Ovary (tissue), 9 donors: ENCODE measurements around the gene CRYBG1. TPM values are rescaled to one million over a fixed set of nuclear protein-coding genes. Genes with fewer than 3 reads are reported as not detected.

Source experiments
- DNase-seq, 5 donors: peaks; one replicate each; pipeline ENCODE4 v3.0.0-alpha.2; 2019 to 2020
- H3K27ac ChIP-seq, 2 donors: fragments of 200-600 bp; one replicate each; pipeline versions ENCODE4 v1.5.1 to v1.8.0; 2019 to 2022
- H3K27me3 ChIP-seq: fragments of 200-600 bp; one replicate; pipeline ENCODE4 v1.8.0; 2022
- H3K36me3 ChIP-seq: fragments of 200-600 bp; sonication (generic); one replicate; pipeline ENCODE4 v1.5.1; 2019
- H3K4me1 ChIP-seq: one replicate; pipeline ENCODE4 v1.8.1; 2013; ENCODE audit warnings: mild to moderate bottlenecking, moderate library complexity; ENCODE audit not compliant: insufficient read depth
- H3K4me3 ChIP-seq: fragments of 200-600 bp; sonication (generic); one replicate; pipeline ENCODE4 v1.5.1; 2017
- H3K9me3 ChIP-seq, 2 donors: fragments of 200-600 bp in 1 of 2; sonication (generic) in 1 of 2; one replicate each; pipeline versions ENCODE4 v1.5.1 to v1.8.1; 2013 to 2019; ENCODE audit warnings: mild to moderate bottlenecking in 1 of 2, moderate library complexity in 1 of 2
- CTCF ChIP-seq, 3 donors: fragments of 450-650 bp in 2 of 3; fragments of 200-600 bp in 1 of 3; IDR thresholded peaks; one replicate each; pipeline versions ENCODE4 v1.5.1 to v1.8.0; 2016 to 2022; ENCODE audit warnings: antibody characterized with exemption in 3 of 3, mild to moderate bottlenecking in 1 of 3
- EP300 ChIP-seq: sonication (generic); formaldehyde crosslinking; IDR thresholded peaks from one replicate; pipeline ENCODE4 v1.6.1; 2017; ENCODE audit warnings: antibody characterized with exemption
- POLR2A ChIP-seq: fragments of 450-650 bp; IDR thresholded peaks from one replicate; pipeline ENCODE4 v1.6.1; 2017; ENCODE audit warnings: antibody characterized with exemption, mild to moderate bottlenecking, moderate library complexity
- WGBS, 3 donors: extraction: QIAGEN DNeasy Blood & Tissue Kit in 1 of 3; methylation state at CpG; one replicate each; pipeline versions ENCODE4 v1.1.5 to v1.1.7; 2013 to 2017; 5-methylcytosine and 5-hydroxymethylcytosine counted together
- intact Hi-C, 4 donors: fragments of 100-400 bp; cut with DNase I; formaldehyde crosslinking; loops; one replicate each; pipeline versions ENCODE4 v1.11.0 to v1.15.1; 2022 to 2023
- polyA plus RNA-seq, 2 donors: library from polyadenylated mRNA; stranded (reverse); fragments of 200-250 nt in 1 of 2; fragments of 350-450 nt in 1 of 2; fragmentation: Illumina TruSeq in 1 of 2; extraction: RNeasy Lipid Tissue Mini Kit (QIAGEN cat#74804) in 1 of 2; gene quantifications; one replicate each; pipeline ENCODE4 v1.2.3, GENCODE V29; 2013 to 2014
- total RNA-seq, 7 donors: library from RNA; depleted of rRNA in 2 of 7; stranded (reverse); fragments of >200 nt in 2 of 7; fragmentation: NEBNext Ultra II Directional in 3 of 7; extraction: Animal tissue kit (Norgen Biotek cat#: 25700) in 3 of 7; gene quantifications; one replicate each; pipeline versions ENCODE4 v1.1.0 to v1.2.4, GENCODE V29; 2016 to 2023
- donor health status: DM: no; HTN: no; CAD: no; lungs with moderate emphysema.
- donor health status: DM: no; HTN: no; CAD: no.
- donor health status: Bipolar disorder and iron deficiency.
- donor health status: DM: yes; HTN: yes; CAD: no.
- donor health status: DM: no; HTN: no; CAD: no.
- donor health status: DM: yes; HTN: yes; CAD: no.

The CRYBG1 gene
- total and polyA plus RNA-seq, 9 donors = 1.5 to 7.4 (median 3.8) TPM

GRCh38 chr6:106369739-106370138 lies 9.2 kb downstream of the CRYBG1 start:
- no peak for DNase-seq
- Histone ChIP-seq H3K36me3 (no peaks in the 10 kb centered on the region), H3K27ac (no peak overlapping the region), H3K9me3 (no peaks in the 10 kb centered on the region), H3K4me1 (no peaks in the 10 kb centered on the region), H3K4me3 (no peak overlapping the region), H3K27me3 (no peaks in the 10 kb centered on the region)
- 63 to 78% (median 72%) methylated on average over 2 of the region's 2 CpGs for WGBS, 3 donors
- intact Hi-C loops = no loop called here
- no peak for TF ChIP-seq EP300
- no peak for TF ChIP-seq POLR2A
- no peak for TF ChIP-seq CTCF (IDR thresholded peaks at IDR 0.05)

GRCh38 chr6:106370639-106371038 lies 10.1 kb downstream of the CRYBG1 start:
- no peak for TF ChIP-seq EP300
- no peak for TF ChIP-seq POLR2A
- no peak for TF ChIP-seq CTCF (IDR thresholded peaks at IDR 0.05)

GRCh38 chr6:106372838-106373501 lies 12.5 kb downstream of the CRYBG1 start:
- Histone ChIP-seq H3K4me3 (no peak overlapping the region), H3K4me1 (no peaks in the 10 kb centered on the region), H3K36me3 (no peaks in the 10 kb centered on the region), H3K27ac (no peak overlapping the region), H3K27me3 (no peaks in the 10 kb centered on the region), H3K9me3 (no peaks in the 10 kb centered on the region)
- no peak for DNase-seq
- WGBS, 3 donors = 74 to 84% (median 78%) methylated on average over 4 of the region's 4 CpGs
- TF ChIP-seq CTCF (IDR thresholded peaks at IDR 0.05) = no peak
- intact Hi-C loops = no loop called here

More at GRCh38 chr6:106370639-106371038, 10.1 kb downstream of the CRYBG1 start:
- Histone ChIP-seq H3K4me1 (no peaks in the 10 kb centered on the region), H3K9me3 (no peaks in the 10 kb centered on the region), H3K27ac (no peak overlapping the region), H3K4me3 (no peak overlapping the region), H3K36me3 (no peaks in the 10 kb centered on the region), H3K27me3 (no peaks in the 10 kb centered on the region)
- intact Hi-C loops = no loop called here
- 69 to 71% (median 70%) methylated on average over 1 of the region's 1 CpG for WGBS, 3 donors
- DNase-seq = no peak

- no peak overlapping the region for H3K27ac ChIP-seq
- no peaks in the 10 kb centered on the region for H3K36me3 ChIP-seq
- no peak overlapping the region for H3K4me3 ChIP-seq
- no peak for DNase-seq
- WGBS, 3 donors = 92 to 100% (median 93%) methylated on average over 1 of the region's 1 CpG
- H3K4me1 ChIP-seq = no peaks in the 10 kb centered on the region
- intact Hi-C loops = no loop called here
- H3K27me3 ChIP-seq = no peaks in the 10 kb centered on the region
- TF ChIP-seq CTCF (IDR thresholded peaks at IDR 0.05) = no peak
- TF ChIP-seq EP300 = no peak
- no peak for TF ChIP-seq POLR2A
- H3K9me3 ChIP-seq = no peaks in the 10 kb centered on the region
Measured at GRCh38 chr6:106373502-106374239, 13.2 kb downstream of the CRYBG1 start.
